Thoracic aorta endothelial cell (primary cell): ENCODE data around the gene CDK5R1. TPM values are rescaled to one million over a fixed set of nuclear protein-coding genes. Genes with fewer than 3 reads are reported as not detected.

Experiments used
- small RNA-seq: library from RNA; depleted of rRNA; stranded (forward); fragments of <200 nt; gene quantifications from one replicate; pipeline ENCODE3, GENCODE V24; 2012
- total RNA-seq: library from RNA; depleted of rRNA; stranded (reverse); fragments of >200 nt; gene quantifications from 2 replicates; pipeline ENCODE4 v1.2.3, GENCODE V29; 2012

Gene CDK5R1
- 2.1 TPM in 2 replicates for total RNA-seq

DNA sequence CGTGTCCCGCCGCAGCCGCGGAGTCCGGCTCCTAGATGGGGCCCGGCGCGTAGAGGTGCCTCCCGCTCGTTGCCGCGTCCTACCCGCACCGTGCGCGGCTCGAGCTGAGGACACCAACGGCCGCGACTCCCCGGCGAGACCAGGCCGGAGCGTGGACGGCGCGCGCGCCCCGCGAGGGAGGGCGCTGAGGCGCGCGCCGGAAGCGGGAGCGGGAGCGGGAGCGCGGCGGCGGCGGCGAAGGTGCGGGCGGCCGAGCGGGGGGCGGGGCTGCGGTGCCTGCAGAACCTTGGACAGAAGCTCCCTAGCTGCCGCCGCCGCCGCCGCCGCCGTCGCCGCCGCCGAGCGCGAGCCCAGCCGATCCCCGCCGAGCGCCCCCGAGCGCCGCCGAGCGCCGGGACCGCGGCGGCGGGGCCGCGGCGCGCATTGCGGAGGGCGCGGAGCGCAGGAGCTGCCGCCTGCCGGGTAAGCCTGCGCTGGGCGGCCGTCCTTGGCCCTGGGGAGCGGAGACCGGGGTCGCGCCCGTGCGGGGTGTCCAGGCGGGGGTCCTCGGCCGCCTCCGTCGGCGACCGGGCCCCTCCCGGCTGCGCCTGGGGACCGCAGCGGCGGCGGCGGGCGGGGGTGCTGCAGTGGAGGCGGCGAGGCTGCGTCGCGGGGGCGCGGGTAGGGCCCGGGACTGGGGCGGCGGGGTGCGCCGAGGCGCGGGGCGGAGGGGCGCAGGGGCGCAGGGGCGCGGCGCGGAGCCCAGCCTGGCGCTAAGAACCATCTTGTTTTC lies at the start of gene CDK5R1:
CDK5R1 (plus strand) TSS at position 293 of the 772 bp plus-strand sequence. CDS start 628 bp downstream, outside the sequence.

DNA sequence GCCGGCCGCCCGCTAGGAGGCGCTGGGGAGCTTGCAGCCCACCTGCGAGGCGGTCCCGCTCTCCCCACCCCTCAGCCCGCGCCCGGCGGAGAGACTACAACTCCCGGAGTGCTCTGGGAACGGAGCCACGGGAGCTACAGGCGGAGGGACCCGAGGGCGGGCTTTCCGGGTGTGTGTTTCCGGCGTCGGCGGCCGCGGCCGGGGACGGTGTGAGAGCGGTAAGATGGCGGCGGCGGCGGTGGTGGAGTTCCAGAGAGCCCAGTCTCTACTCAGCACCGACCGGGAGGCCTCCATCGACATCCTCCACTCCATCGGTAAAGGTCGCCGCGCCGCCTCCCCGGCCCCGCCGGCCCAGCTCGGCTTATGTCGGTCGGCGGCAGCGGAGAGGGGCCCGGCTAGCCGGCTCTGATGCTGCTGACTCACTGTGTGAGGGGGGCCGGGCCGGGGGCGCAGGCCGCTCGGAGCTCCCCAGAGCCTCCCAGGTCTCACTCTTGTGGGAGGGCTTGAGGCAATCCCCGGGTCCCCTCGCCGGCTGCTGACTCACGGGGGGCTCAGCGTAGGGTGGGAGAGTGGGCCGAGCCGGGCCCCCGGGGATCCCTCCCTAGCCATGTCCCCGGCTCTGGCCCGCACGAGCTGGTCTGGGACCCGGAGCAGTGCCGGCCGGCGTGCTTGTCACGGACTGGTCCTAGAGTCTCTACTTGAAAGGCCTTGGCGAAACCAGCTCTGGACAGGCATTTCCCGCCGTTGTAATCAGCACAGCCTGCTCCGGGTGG lies 42.3 kb upstream of the CDK5R1 start, which contains the start of gene PSMD11:
PSMD11 (plus strand) TSS at position 210 of the 773 bp plus-strand sequence; CDS start at position 224, 14 bp downstream.

Small RNAs within 50 kb of the gene (small RNA-seq; reads per million reads assigned to genes)
- not detected for gene RF00019

Other genes with a start within 250 kb of the CDK5R1 start
- gene RHBDL3, start 221.2 kb upstream of the CDK5R1 start, total RNA-seq = 0.07 TPM in 1 of 2 replicates, not detected in the other
- 18.8 and 23.8 TPM in 2 replicates for gene C17orf75, start 144.8 kb upstream of the CDK5R1 start, total RNA-seq
- 248 and 321 TPM in 2 replicates for gene ZNF207, start 136.8 kb upstream of the CDK5R1 start, total RNA-seq
- gene PSMD11, start 42.5 kb upstream of the CDK5R1 start, total RNA-seq = 187 and 214 TPM in 2 replicates